ENCODE data around the gene CUX1. TPM values are rescaled to one million over a fixed set of nuclear protein-coding genes. Genes with fewer than 3 reads are reported as not detected.

The CUX1 gene
- total and polyA plus RNA-seq, 2 of the 13 experiments (the other 11 are each of a cell fraction or from before 2014, with no cell fraction given) = 13.7 to 14.9 TPM

GRCh38 chr7:102258073-102258748, 440.8 kb downstream of the CUX1 start (continued):
- TF ChIP-seq GMEB2 (CRISPR knock-in tag; IDR thresholded peaks at IDR 0.05; ENCODE audit: low read depth) = no peak
- TF ChIP-seq SIN3A (IDR thresholded peaks at IDR 0.05; ENCODE audit: borderline replicate concordance, low read depth, low read length) = no peak; the same call in 1 of the 2 replicates
- TF ChIP-seq KDM1A (CRISPR knock-in tag; IDR thresholded peaks at IDR 0.05) = peak; percentile 48; the same call in 1 of the 2 replicates
- peak; percentile 85 for TF ChIP-seq ZNF317 (CRISPR knock-in tag; IDR thresholded peaks at IDR 0.05)
- TF ChIP-seq ZNF839 (CRISPR knock-in tag; IDR thresholded peaks at IDR 0.05; ENCODE audit: borderline replicate concordance) = no peak
- peak; percentile 94 for TF ChIP-seq IKZF5 (CRISPR knock-in tag; IDR thresholded peaks at IDR 0.05)
- TF ChIP-seq FOXJ3 (CRISPR knock-in tag; IDR thresholded peaks at IDR 0.05; ENCODE audit: borderline replicate concordance) = peak; percentile 76; the same call in 1 of the 2 replicates
- TF ChIP-seq HNF1A (IDR thresholded peaks at IDR 0.05; ENCODE audit: low read depth) = no peak; the same call in 1 of the 2 replicates
- peak; percentile 73; the same call in 1 of the 2 replicates for TF ChIP-seq HNF1A (CRISPR knock-in tag; IDR thresholded peaks at IDR 0.05; ENCODE audit: borderline replicate concordance)
- no peak for TF ChIP-seq NFIB (CRISPR knock-in tag; IDR thresholded peaks at IDR 0.05; ENCODE audit: borderline replicate concordance)
- TF ChIP-seq GTF2F1 (IDR thresholded peaks at IDR 0.05; ENCODE audit: low read length) = no peak
- no peak; the same call in 1 of the 2 replicates for TF ChIP-seq ARID3A (IDR thresholded peaks at IDR 0.05; ENCODE audit: low read depth, low read length)
- TF ChIP-seq YEATS4 (CRISPR knock-in tag; IDR thresholded peaks at IDR 0.05; ENCODE audit: borderline replicate concordance) = peak; percentile 71; the same call in 1 of the 2 replicates
- TF ChIP-seq ZNF512B (CRISPR knock-in tag; IDR thresholded peaks at IDR 0.05; ENCODE audit: borderline replicate concordance) = 0 out of 2 replicates have a peak, but pooled peaks have one; percentile 27
